Urinary bladder (tissue), 4 donors: Measurements from ENCODE around the gene FAM20A. TPM values are rescaled to one million over a fixed set of nuclear protein-coding genes. Genes with fewer than 3 reads are reported as not detected.
"Not testable (repeated sequence)": the region's sequence is repeated elsewhere in the genome, so short reads cannot be mapped to it uniquely, and the experiment has no call there.

Source experiments
- DNase-seq: peaks from one replicate; pipeline ENCODE4 v3.0.0-alpha.2; 2015; ENCODE audit errors: extremely low spot score
- H3K27ac ChIP-seq: one replicate; pipeline ENCODE4 v1.5.1; 2013; ENCODE audit warnings: low read depth, mild to moderate bottlenecking, moderate library complexity
- H3K36me3 ChIP-seq: one replicate; pipeline ENCODE4 v1.6.1; 2013; ENCODE audit warnings: mild to moderate bottlenecking, moderate library complexity; ENCODE audit not compliant: insufficient read depth
- H3K4me1 ChIP-seq: one replicate; pipeline ENCODE4 v1.6.1; 2013; ENCODE audit warnings: mild to moderate bottlenecking, moderate library complexity; ENCODE audit not compliant: insufficient read depth
- H3K4me3 ChIP-seq: one replicate; pipeline ENCODE4 v1.5.1; 2013; ENCODE audit warnings: low read depth, low read length
- WGBS: extraction: QIAGEN DNeasy Blood & Tissue Kit; methylation state at CpG from one replicate; pipeline ENCODE4 v1.1.7; 2013; 5-methylcytosine and 5-hydroxymethylcytosine counted together
- polyA plus RNA-seq: library from polyadenylated mRNA; stranded (reverse); fragments of 200-250 nt; gene quantifications from one replicate; pipeline ENCODE4 v1.2.3, GENCODE V29; 2013
- total RNA-seq: library from RNA; depleted of rRNA; stranded (reverse); fragments of >200 nt; gene quantifications from one replicate; pipeline ENCODE4 v1.2.3, GENCODE V29; 2014
- donor health status: healthy with polysubstance abuse.
- donor health status: healthy.

The FAM20A gene
- total and polyA plus RNA-seq, 2 donors = 5.4 to 6.1 TPM

GRCh38 chr17:68589086-68589485, 12.1 kb downstream of the FAM20A start:
- no peak overlapping the region for H3K27ac ChIP-seq
- H3K36me3 ChIP-seq = no peaks in the 10 kb centered on the region
- no peak overlapping the region for H3K4me3 ChIP-seq
- no peak for DNase-seq
- H3K4me1 ChIP-seq = peaks cover 2% of the 10 kb centered on the region
- WGBS = 94% methylated on average over 3 of the region's 3 CpGs

DNA sequence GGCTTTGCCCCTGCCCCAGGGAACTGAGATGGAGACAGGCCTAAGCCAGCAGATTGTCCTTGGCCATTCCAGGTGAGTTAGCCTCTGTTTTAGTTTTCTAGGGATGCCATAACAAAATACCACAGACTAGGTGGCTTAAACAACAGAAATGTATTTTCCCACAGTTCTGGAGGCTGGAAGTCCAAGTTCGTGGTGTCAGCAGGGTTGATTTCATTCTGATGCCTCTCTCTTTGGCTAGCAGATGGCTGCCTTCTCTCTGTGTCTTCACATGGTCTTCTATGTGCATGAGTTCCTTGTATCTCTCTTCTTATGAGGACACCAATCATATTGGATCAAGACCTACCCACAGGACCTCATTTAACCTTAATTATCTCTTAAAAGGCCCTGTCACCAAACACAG, 12.8 kb downstream of the FAM20A start:
- no peaks in the 10 kb centered on the region for H3K36me3 ChIP-seq
- no peak overlapping the region for H3K27ac ChIP-seq
- 79% methylated on average over 1 of the region's 1 CpG for WGBS
- DNase-seq = no peak
- no peak overlapping the region for H3K4me3 ChIP-seq
- H3K4me1 ChIP-seq = no peaks in the 10 kb centered on the region

DNA sequence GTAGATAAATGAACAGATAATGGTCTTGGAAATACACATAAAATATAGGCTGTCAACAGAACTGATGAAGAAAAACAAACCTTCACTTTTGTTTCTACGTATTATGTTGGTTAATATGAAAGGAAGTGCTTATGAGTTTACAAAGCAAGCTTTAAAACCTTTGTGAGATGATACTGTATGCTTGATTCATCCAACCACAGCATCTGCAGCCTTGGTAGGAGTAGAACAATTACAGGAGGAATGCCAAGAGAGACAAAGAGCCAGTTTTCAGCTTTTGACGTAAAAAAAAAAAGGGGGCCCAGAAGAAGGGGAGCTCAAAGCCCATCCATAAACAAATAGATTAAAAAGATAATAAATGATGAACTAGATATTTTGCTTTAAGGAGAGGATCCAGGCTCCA, 13.3 kb downstream of the FAM20A start:
- DNase-seq = no peak
- H3K4me3 ChIP-seq = no peak overlapping the region
- no peak overlapping the region for H3K27ac ChIP-seq
- 87% methylated on average over 2 of the region's 2 CpGs for WGBS
- no peaks in the 10 kb centered on the region for H3K4me1 ChIP-seq
- no peaks in the 10 kb centered on the region for H3K36me3 ChIP-seq

- H3K4me1 ChIP-seq = no peaks in the 10 kb centered on the region
- no peaks in the 10 kb centered on the region for H3K36me3 ChIP-seq
- 98% methylated on average over 5 of the region's 5 CpGs for WGBS
- no peak for DNase-seq
- H3K27ac ChIP-seq = no peak overlapping the region
- H3K4me3 ChIP-seq = no peak overlapping the region
These were observed 14.1 kb downstream of the FAM20A start for GRCh38 chr17:68587026-68587425.

GRCh38 chr17:68585643-68586042, 15.5 kb downstream of the FAM20A start:
- no peak for DNase-seq
- 80% methylated on average over 4 of the region's 4 CpGs for WGBS
- Histone ChIP-seq H3K36me3 (no peaks in the 10 kb centered on the region), H3K4me1 (no peaks in the 10 kb centered on the region), H3K27ac (no peak overlapping the region), H3K4me3 (no peak overlapping the region)

DNA sequence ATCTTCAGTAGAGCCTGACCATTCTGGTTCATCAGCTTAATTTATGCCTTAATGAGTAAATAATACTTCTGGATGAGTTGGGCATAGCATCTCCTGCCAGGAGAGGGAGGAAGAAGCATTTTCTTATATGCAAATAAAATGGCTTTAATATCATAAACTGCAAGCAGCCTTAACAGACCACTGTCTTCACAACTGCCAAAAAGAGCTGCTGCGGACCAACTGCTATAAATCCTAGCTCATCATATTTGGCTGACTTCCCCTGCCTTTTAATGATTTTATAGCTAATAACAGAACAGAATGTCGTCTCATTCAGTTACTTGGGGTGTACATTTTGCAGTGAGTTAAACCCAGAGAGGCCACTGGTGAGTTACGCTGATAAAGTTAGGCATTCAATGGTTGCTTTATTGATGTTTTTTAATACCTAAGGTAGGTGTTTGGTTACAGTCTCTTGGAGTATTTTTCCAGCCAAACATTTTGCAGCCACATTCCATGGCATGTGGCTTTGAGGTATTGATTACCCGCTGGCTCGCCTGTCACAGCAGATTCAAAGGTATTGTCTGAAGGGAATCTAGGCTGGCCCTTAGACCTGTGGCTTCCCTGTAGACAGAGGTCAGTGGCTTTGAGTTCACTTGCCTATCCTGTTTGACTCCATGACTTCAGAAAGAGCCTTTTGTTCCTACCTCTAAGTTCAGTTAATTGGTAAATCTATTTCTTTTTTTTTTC, 16.4 kb downstream of the FAM20A start:
- DNase-seq = peak; percentile 65
- H3K4me1 ChIP-seq = no peaks in the 10 kb centered on the region
- no peaks in the 10 kb centered on the region for H3K36me3 ChIP-seq
- H3K27ac ChIP-seq = no peak overlapping the region
- no peak overlapping the region for H3K4me3 ChIP-seq
- WGBS = 57% methylated on average over 5 of the region's 5 CpGs

DNA sequence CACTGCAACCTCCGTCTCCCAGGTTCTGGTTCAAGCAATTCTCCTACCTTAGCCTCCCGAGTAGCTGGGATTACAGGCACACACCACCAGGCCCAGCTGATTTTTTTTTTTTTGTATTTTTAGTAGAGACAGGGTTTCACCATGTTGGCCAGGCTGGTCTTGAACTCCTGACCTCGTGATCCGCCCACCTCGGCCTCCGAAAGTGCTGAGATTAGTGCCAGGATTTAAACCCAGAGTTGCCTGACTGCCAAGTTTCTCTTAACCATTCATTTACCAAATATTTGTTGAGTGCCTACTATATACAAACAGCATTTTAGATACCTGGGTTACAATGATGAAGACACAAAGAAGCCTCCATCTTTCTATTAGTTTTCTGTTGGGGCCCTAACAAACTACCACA, 18.3 kb downstream of the FAM20A start:
- H3K27ac ChIP-seq, H3K4me3 ChIP-seq, DNase-seq, H3K36me3 ChIP-seq, H3K4me1 ChIP-seq: not testable (repeated sequence)
- WGBS = 60% methylated on average over 6 of the region's 6 CpGs

GRCh38 chr17:68581863-68582645, 19.1 kb downstream of the FAM20A start:
- no peaks in the 10 kb centered on the region for H3K36me3 ChIP-seq
- no peaks in the 10 kb centered on the region for H3K4me1 ChIP-seq
- WGBS = 91% methylated on average over 9 of the region's 9 CpGs
- no peak overlapping the region for H3K27ac ChIP-seq
- H3K4me3 ChIP-seq = no peak overlapping the region
- no peak for DNase-seq

- DNase-seq = no peak
- Histone ChIP-seq H3K4me1 (no peaks in the 10 kb centered on the region), H3K4me3 (no peak overlapping the region), H3K36me3 (no peaks in the 10 kb centered on the region), H3K27ac (no peak overlapping the region)
- WGBS = 70% methylated on average over 6 of the region's 6 CpGs
These were observed 20.9 kb downstream of the FAM20A start for GRCh38 chr17:68580236-68580770.

DNA sequence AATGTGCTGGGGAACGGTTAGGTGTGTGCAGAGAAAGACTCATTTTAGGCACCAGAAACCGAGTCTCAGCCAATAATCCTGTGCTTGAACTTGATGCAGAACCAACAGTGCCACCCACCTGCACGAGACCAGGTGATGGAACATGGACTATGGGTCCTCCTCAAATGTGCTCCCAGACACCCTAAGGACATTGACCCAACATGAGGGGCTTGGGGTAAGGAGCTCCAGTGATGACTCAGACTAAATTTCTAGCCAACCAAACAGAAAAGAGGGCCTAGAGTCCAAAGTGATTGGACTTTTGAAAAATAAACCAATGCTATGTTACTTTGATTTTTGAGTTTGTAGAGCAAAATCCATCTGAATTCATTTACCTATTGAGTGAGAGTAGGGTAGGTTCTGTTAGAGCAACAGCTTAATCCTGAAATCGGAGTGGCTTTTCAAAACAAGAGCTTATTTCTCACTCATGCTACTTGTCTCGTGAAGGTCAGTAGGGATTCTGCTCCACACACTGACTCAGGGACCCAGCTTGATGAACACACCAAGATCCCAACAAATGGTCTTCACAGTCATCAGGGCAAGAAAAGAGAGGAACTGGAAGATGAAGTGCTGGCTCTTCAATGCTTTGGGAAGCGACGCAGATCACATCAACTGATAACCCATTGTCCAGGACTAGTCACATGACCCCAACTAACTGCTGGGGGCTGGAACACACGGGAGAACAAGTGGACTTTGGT, 21.8 kb downstream of the FAM20A start:
- no peak overlapping the region for H3K4me3 ChIP-seq
- no peak overlapping the region for H3K27ac ChIP-seq
- no peaks in the 10 kb centered on the region for H3K36me3 ChIP-seq
- WGBS = 91% methylated on average over 8 of the region's 8 CpGs
- H3K4me1 ChIP-seq = no peaks in the 10 kb centered on the region
- no peak for DNase-seq

DNA sequence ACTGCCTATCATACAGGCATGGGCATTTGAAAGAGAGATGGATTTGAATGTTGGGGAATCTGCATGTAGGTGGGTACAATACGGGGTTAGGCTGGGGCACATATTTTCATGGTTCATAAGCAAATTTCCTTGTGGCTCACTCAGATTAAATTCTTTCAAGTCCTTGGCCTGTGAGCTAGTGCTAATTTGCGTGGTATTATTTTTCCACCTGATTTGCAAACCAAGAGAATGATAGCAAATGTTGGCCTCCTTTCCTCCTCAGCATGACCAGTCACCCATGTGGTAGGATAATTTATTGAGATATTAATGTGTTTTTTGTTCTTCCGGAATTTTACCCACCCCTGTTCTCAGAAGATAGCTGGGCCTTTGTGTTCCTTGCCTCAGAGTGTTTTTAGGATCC, 22.9 kb downstream of the FAM20A start:
- H3K4me3 ChIP-seq = no peak overlapping the region
- WGBS = 93% methylated on average over 3 of the region's 3 CpGs
- no peaks in the 10 kb centered on the region for H3K4me1 ChIP-seq
- no peak for DNase-seq
- no peaks in the 10 kb centered on the region for H3K36me3 ChIP-seq
- H3K27ac ChIP-seq = no peak overlapping the region

- no peak for DNase-seq
- 49% methylated on average over 3 of the region's 3 CpGs for WGBS
- H3K36me3 ChIP-seq = no peaks in the 10 kb centered on the region
- no peaks in the 10 kb centered on the region for H3K4me1 ChIP-seq
- no peak overlapping the region for H3K27ac ChIP-seq
- H3K4me3 ChIP-seq = no peak overlapping the region
These were observed 23.7 kb downstream of the FAM20A start for GRCh38 chr17:68577497-68577821.

DNA sequence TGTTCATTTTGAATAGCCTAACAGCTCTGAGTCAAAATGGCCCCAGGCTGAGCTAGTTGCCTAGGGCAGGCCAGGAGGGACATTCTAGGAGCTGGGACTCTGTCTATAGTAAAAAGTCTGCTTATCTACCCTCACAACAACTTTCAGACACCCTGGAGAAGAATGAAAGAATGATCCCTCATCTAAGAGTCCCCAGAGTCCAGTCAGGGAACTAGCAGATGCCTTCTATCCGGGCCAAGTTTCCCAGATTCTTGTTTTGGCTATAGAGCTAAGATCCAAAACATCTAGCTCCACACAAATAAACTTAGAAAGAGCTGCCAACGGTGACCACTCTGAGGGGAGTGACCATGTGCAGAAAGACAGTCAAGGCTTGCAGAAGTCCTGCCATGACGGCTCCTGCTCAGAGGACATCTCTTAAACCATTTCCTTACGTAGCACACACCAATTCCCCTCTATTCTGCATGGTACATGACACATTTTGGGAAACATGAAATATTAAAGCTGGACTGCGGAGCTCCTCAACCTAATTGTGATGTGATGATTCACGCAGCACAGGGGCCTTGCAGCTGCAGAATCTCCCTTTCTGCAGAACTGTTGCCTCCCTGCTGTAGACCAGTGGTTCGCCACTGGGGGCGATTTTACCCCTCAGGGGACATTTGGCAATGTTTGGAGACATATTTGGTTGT, 24.2 kb downstream of the FAM20A start:
- no peaks in the 10 kb centered on the region for H3K4me1 ChIP-seq
- 48% methylated on average over 8 of the region's 8 CpGs for WGBS
- H3K4me3 ChIP-seq = no peak overlapping the region
- DNase-seq = no peak
- no peaks in the 10 kb centered on the region for H3K36me3 ChIP-seq
- no peak overlapping the region for H3K27ac ChIP-seq
